ENCODE results near the gene TRIM40. TPM values are rescaled to one million over a fixed set of nuclear protein-coding genes. Genes with fewer than 3 reads are reported as not detected.

Gene TRIM40
- total and polyA plus RNA-seq, 2 of the 13 experiments (the other 11 are each of a cell fraction or from before 2014, with no cell fraction given): 0.58 TPM; not detected in 1

GRCh38 chr6:30100154-30100553 is 35.8 kb upstream of the TRIM40 start (continued):
- TF ChIP-seq GMEB2 (CRISPR knock-in tag; IDR thresholded peaks at IDR 0.05; ENCODE audit: low read depth) (no peak), ZNF317 (CRISPR knock-in tag; IDR thresholded peaks at IDR 0.05) (no peak), ZNF720 (CRISPR knock-in tag; IDR thresholded peaks at IDR 0.05) (no peak), MIER2 (CRISPR knock-in tag; IDR thresholded peaks at IDR 0.05) (no peak), ZFP36 (IDR thresholded peaks at IDR 0.05; ENCODE audit: borderline replicate concordance, low read depth, low read length, partially characterized antibody) (peak; percentile 88), HMG20B (CRISPR knock-in tag; conservative IDR thresholded peaks at IDR 0.05) (no peak), KMT2B (CRISPR knock-in tag; IDR thresholded peaks at IDR 0.05) (no peak), SNAPC4 (CRISPR knock-in tag; IDR thresholded peaks at IDR 0.05) (no peak), ZNF230 (CRISPR knock-in tag; IDR thresholded peaks at IDR 0.05) (0 out of 2 replicates have a peak, but pooled peaks have one; percentile 1), GPBP1L1 (CRISPR knock-in tag; IDR thresholded peaks at IDR 0.05) (no peak), ZNF30 (CRISPR knock-in tag; IDR thresholded peaks at IDR 0.05) (no peak), IKZF4 (CRISPR knock-in tag; IDR thresholded peaks at IDR 0.05; ENCODE audit: borderline replicate concordance, low read depth, not compliant biosample characterization) (no peak), HOXA5 (CRISPR knock-in tag; IDR thresholded peaks at IDR 0.05) (no peak), ZNF337 (CRISPR knock-in tag; IDR thresholded peaks at IDR 0.05; ENCODE audit: borderline replicate concordance, low read depth) (0 out of 2 replicates have a peak, but pooled peaks have one; percentile 4), PRDM10 (CRISPR knock-in tag; IDR thresholded peaks at IDR 0.05; ENCODE audit: low read depth) (0 out of 2 replicates have a peak, but pooled peaks have one; percentile 7), JUNB (CRISPR knock-in tag; IDR thresholded peaks at IDR 0.05; ENCODE audit: borderline replicate concordance) (no peak), ATF7 (IDR thresholded peaks at IDR 0.05) (no peak), ATF7 (CRISPR knock-in tag; IDR thresholded peaks at IDR 0.05) (no peak), RFX1 (IDR thresholded peaks at IDR 0.05) (no peak), HMG20A (CRISPR knock-in tag; IDR thresholded peaks at IDR 0.05; ENCODE audit: borderline replicate concordance) (no peak)

Measured in HepG2 (cell line).